CD4-positive, alpha-beta T cell (primary cell): Measurements from ENCODE around the gene CAP2. TPM values are rescaled to one million over a fixed set of nuclear protein-coding genes. Genes with fewer than 3 reads are reported as not detected.
A peak's percentile ranks its signal among the peaks of the same experiment; 100 is the strongest.

Source experiments
- ATAC-seq: fragments of 200-7000 bp; cut with Tn5 transposase; one replicate; pipeline ENCODE4 v1.10.0; 2022; ENCODE audit warnings: mild to moderate bottlenecking; ENCODE audit not compliant: poor library complexity
- CTCF ChIA-PET: fragments of 350-600 bp; sonication (Branson Sonifier 250); formaldehyde crosslinking; loops from one replicate; lab custom pipeline; 2021; ENCODE audit warnings: antibody characterized with exemption, inconsistent platforms; lab: Charles Lee
- POLR2A ChIA-PET: fragments of 350-600 bp; sonication (Branson Sonifier 250); formaldehyde crosslinking; loops from one replicate; lab custom pipeline; 2021; ENCODE audit warnings: antibody characterized with exemption, inconsistent platforms; lab: Charles Lee
- DNase-seq, 14 experiments: peaks; one replicate each; pipeline ENCODE4 v3.0.0-alpha.2; 2013 to 2020; ENCODE audit warnings: mixed read lengths in 2 of 14
- H3K27ac ChIP-seq, 2 donors: one replicate each; pipeline versions ENCODE4 v1.5.1 to v1.7.0; 2013; ENCODE audit warnings: low read length in 2 of 2, low read depth in 1 of 2, mild to moderate bottlenecking in 1 of 2
- H3K27me3 ChIP-seq, 2 experiments: 1 replicate in 1 of 2; 2 replicates in 1 of 2; pipeline versions ENCODE4 v1.6.1 to v1.7.0; 2013; ENCODE audit warnings: low read length in 2 of 2, control low read depth in 1 of 2, mild to moderate bottlenecking in 1 of 2, moderate library complexity in 1 of 2; ENCODE audit not compliant: insufficient read depth in 2 of 2, control insufficient read depth in 1 of 2
- H3K36me3 ChIP-seq: one replicate; pipeline ENCODE4 v1.6.1; 2013; ENCODE audit warnings: low read length, control low read depth; ENCODE audit not compliant: insufficient read depth
- H3K4me1 ChIP-seq: one replicate; pipeline ENCODE4 v1.6.1; 2013; ENCODE audit warnings: low read length, control low read depth; ENCODE audit not compliant: insufficient read depth
- H3K4me3 ChIP-seq: one replicate; pipeline ENCODE4 v1.5.1; 2013; ENCODE audit warnings: mild to moderate bottlenecking, low read length, moderate library complexity
- H3K9me3 ChIP-seq, 2 experiments: 1 replicate in 1 of 2; 2 replicates in 1 of 2; pipeline versions ENCODE4 v1.6.1 to v1.7.0; 2013; ENCODE audit warnings: low read length in 2 of 2, mild to moderate bottlenecking in 2 of 2, control low read depth in 1 of 2, moderate library complexity in 1 of 2; ENCODE audit not compliant: control insufficient read depth in 1 of 2, insufficient read depth in 1 of 2
- H3K27ac Mint-ChIP-seq: one replicate; pipeline ENCODE4 v1.8.0; 2020; ENCODE audit warnings: mixed read lengths
- H3K27me3 Mint-ChIP-seq: one replicate; pipeline ENCODE4 v1.8.0; 2021; ENCODE audit warnings: mixed read lengths
- H3K36me3 Mint-ChIP-seq: one replicate; pipeline ENCODE4 v1.8.0; 2021; ENCODE audit warnings: low read depth, mixed read lengths
- H3K4me1 Mint-ChIP-seq: one replicate; pipeline ENCODE4 v1.8.0; 2021; ENCODE audit warnings: low read depth, mixed read lengths
- H3K4me3 Mint-ChIP-seq: one replicate; pipeline ENCODE4 v1.8.0; 2020; ENCODE audit warnings: mild to moderate bottlenecking, mixed read lengths
- H3K9me3 Mint-ChIP-seq: one replicate; pipeline ENCODE4 v1.8.0; 2020; ENCODE audit warnings: mixed read lengths
- intact Hi-C, 2 experiments: fragments of 100-400 bp; cut with DNase I in 1 of 2; cut with micrococcal nuclease in 1 of 2; formaldehyde crosslinking; loops; one replicate each; pipeline versions ENCODE4 v1.15.1 to v1.9.0; 2023 to 2025; cut with DNase I, micrococcal nuclease
- total RNA-seq, 174 experiments: library from RNA in 2 of 174; stranded (reverse) in 2 of 174; gene quantifications; one replicate each; pipeline ENCODE4 v1.2.3 and lab custom pipeline; 2021 to 2026
- TF ChIP-seq, protein P1 (sequence below): fragments of 200-600 bp; IDR thresholded peaks from one replicate; pipeline ENCODE4 v1.8.0; 2022; ENCODE audit warnings: antibody characterized with exemption, mild to moderate bottlenecking

CAP2 gene
- total RNA-seq, 2 experiments from 2014 or later: not detected

DNA sequence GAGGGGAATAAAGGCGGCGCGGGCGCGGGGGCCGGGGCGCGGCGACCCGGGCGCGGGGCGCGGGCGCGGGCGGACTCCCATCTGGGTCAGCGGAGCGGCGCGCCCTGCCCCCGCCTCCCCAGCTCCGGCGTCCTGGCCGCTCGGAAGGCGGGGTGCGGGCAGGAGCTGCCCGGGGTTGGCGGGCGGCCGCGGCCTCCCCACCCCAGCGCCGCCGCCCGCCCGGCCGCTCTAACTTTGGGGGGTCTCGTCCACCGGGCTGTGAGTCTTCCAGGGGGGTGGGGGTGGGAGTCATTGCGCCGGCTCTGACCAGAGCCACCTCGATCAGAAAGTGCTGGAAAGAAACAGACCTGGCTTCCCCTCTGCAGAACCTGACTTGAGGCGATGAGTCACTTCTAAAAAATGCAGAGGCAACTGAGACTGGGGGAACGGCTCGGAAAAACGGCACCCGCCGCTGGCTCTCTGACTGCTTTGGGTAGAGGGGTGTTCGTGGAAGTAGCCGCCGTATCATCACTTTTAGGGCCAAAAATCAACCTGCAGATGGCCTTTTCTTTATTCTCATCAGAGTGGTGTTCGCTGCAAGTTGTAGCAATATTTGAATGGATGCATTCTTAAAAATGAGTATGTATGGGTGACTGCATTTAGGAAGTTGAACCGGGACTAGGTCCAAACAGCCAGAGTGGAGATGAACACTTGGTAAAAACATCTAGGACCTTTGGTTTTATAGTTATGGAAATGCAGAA is 667 bp downstream of the CAP2 start:
- DNase-seq (no peak), ATAC-seq (no peak)
- H3K27ac Mint-ChIP-seq: no peak overlapping the region
- ChIA-PET POLR2A (no interaction called here), CTCF (no interaction called here)
- Histone ChIP-seq H3K4me1 (no peaks in the 10 kb centered on the region), H3K27me3 (peaks cover 13 to 59% of the 10 kb centered on the region in 2 experiments), H3K4me3 (no peak overlapping the region), H3K27ac (no peak overlapping the region), H3K9me3 (no peaks in the 10 kb centered on the region), H3K36me3 (no peaks in the 10 kb centered on the region)
- peak overlapping the region; percentile 23 for H3K4me3 Mint-ChIP-seq
- intact Hi-C loops: no loop called here
- H3K9me3 Mint-ChIP-seq: no peaks in the 10 kb centered on the region
- no peaks in the 10 kb centered on the region for H3K36me3 Mint-ChIP-seq
- TF ChIP-seq, protein P1, sequence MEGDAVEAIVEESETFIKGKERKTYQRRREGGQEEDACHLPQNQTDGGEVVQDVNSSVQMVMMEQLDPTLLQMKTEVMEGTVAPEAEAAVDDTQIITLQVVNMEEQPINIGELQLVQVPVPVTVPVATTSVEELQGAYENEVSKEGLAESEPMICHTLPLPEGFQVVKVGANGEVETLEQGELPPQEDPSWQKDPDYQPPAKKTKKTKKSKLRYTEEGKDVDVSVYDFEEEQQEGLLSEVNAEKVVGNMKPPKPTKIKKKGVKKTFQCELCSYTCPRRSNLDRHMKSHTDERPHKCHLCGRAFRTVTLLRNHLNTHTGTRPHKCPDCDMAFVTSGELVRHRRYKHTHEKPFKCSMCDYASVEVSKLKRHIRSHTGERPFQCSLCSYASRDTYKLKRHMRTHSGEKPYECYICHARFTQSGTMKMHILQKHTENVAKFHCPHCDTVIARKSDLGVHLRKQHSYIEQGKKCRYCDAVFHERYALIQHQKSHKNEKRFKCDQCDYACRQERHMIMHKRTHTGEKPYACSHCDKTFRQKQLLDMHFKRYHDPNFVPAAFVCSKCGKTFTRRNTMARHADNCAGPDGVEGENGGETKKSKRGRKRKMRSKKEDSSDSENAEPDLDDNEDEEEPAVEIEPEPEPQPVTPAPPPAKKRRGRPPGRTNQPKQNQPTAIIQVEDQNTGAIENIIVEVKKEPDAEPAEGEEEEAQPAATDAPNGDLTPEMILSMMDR: no peak
- H3K27me3 Mint-ChIP-seq: peaks cover 80% of the 10 kb centered on the region
- peaks cover 6% of the 10 kb centered on the region for H3K4me1 Mint-ChIP-seq

- Mint-ChIP-seq H3K4me3 (no peak overlapping the region), H3K27me3 (peaks cover 80% of the 10 kb centered on the region), H3K4me1 (peaks cover 6% of the 10 kb centered on the region), H3K36me3 (no peaks in the 10 kb centered on the region), H3K27ac (no peak overlapping the region), H3K9me3 (no peaks in the 10 kb centered on the region)
- TF ChIP-seq, protein P1: no peak
- Histone ChIP-seq H3K9me3 (no peaks in the 10 kb centered on the region), H3K4me3 (no peak overlapping the region), H3K36me3 (no peaks in the 10 kb centered on the region), H3K4me1 (no peaks in the 10 kb centered on the region), H3K27me3 (peaks cover 15 to 56% of the 10 kb centered on the region in 2 experiments), H3K27ac (no peak overlapping the region)
- ATAC-seq (no peak), DNase-seq (no peak)
- ChIA-PET CTCF (no interaction called here), POLR2A (no interaction called here)
- intact Hi-C loops: no loop called here
Measured at GRCh38 chr6:17395112-17395511, 1.7 kb downstream of the CAP2 start.

DNA sequence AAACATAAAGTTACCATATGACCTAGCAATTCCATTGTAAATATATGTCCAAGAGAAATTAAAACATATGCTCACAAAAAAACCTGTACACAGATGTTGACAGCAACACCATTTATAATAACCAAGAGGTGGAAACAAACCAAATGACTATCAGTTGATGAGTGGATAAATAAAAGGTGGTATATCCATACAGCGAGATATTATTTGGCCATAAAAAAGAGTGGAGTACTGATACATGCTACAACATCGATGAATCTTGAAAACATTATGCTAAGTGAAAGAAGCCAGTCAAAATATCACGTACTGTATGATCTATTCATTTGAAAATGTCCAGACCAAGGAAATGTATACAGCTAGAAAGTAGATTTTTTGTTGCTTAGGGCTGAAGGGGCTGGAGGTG is 2.9 kb downstream of the CAP2 start:
- CTCF ChIA-PET: no interaction called here
- Mint-ChIP-seq H3K36me3 (no peaks in the 10 kb centered on the region), H3K9me3 (no peaks in the 10 kb centered on the region), H3K4me3 (no peak overlapping the region), H3K4me1 (peaks cover 6% of the 10 kb centered on the region), H3K27ac (no peak overlapping the region), H3K27me3 (peaks cover 75% of the 10 kb centered on the region)
- H3K4me1 ChIP-seq: no peaks in the 10 kb centered on the region
- TF ChIP-seq, protein P1: no peak
- POLR2A ChIA-PET: no interaction called here
- no peak for ATAC-seq
- H3K27ac ChIP-seq: no peak overlapping the region
- intact Hi-C loops: no loop called here
- no peak for DNase-seq
- peaks cover 11 to 48% of the 10 kb centered on the region in 2 experiments for H3K27me3 ChIP-seq
- no peaks in the 10 kb centered on the region for H3K9me3 ChIP-seq
- H3K36me3 ChIP-seq: no peaks in the 10 kb centered on the region
- no peak overlapping the region for H3K4me3 ChIP-seq
